Sigmoid colon (tissue), 7 donors: ENCODE results near the gene CHD5. TPM values are rescaled to one million over a fixed set of nuclear protein-coding genes. Genes with fewer than 3 reads are reported as not detected.

ENCODE experiments used
- DNase-seq: peaks from one replicate; pipeline ENCODE4 v3.0.0-alpha.2; 2019
- H3K27ac ChIP-seq, 4 donors: fragments of 200-600 bp; sonication (generic); one replicate each; pipeline ENCODE4 v1.5.1; 2016 to 2019; ENCODE audit warnings: mild to moderate bottlenecking in 1 of 4
- H3K27me3 ChIP-seq, 3 donors: fragments of 200-600 bp; sonication (generic); one replicate each; pipeline ENCODE4 v1.5.1; 2019; ENCODE audit warnings: mild to moderate bottlenecking in 1 of 3
- H3K36me3 ChIP-seq, 4 donors: fragments of 200-600 bp; sonication (generic); one replicate each; pipeline ENCODE4 v1.5.1; 2016 to 2019
- H3K4me1 ChIP-seq, 4 donors: fragments of 200-600 bp; sonication (generic); one replicate each; pipeline ENCODE4 v1.5.1; 2017 to 2019
- H3K4me3 ChIP-seq, 4 donors: fragments of 200-600 bp; sonication (generic); one replicate each; pipeline ENCODE4 v1.5.1; 2017 to 2019; ENCODE audit warnings: mild to moderate bottlenecking in 2 of 4, moderate library complexity in 1 of 4
- H3K9me3 ChIP-seq, 4 donors: fragments of 200-600 bp in 3 of 4; sonication (generic) in 3 of 4; one replicate each; pipeline versions ENCODE4 v1.5.1 to v1.6.1; 2013 to 2019
- EP300 ChIP-seq, 4 donors: sonication (generic); formaldehyde crosslinking; IDR thresholded peaks; one replicate each; pipeline ENCODE4 v1.6.1; 2017; ENCODE audit warnings: antibody characterized with exemption in 4 of 4
- POLR2A ChIP-seq, 2 donors: fragments of 450-650 bp; IDR thresholded peaks; one replicate each; pipeline ENCODE4 v1.6.1; 2016; ENCODE audit warnings: antibody characterized with exemption in 2 of 2, mild to moderate bottlenecking in 2 of 2, moderate library complexity in 2 of 2
- POLR2AphosphoS5 ChIP-seq, 4 donors: sonication (generic); formaldehyde crosslinking; IDR thresholded peaks; one replicate each; pipeline ENCODE4 v1.6.1; 2017; ENCODE audit warnings: antibody characterized with exemption in 4 of 4
- WGBS, 2 donors: extraction: QIAGEN DNeasy Blood & Tissue Kit; methylation state at CpG; one replicate each; pipeline ENCODE4 v1.1.7; 2013; 5-methylcytosine and 5-hydroxymethylcytosine counted together
- intact Hi-C: fragments of 100-400 bp; cut with DNase I; formaldehyde crosslinking; loops from one replicate; pipeline ENCODE4 v1.15.1; 2023
- polyA plus RNA-seq, 3 donors: library from polyadenylated mRNA; stranded (reverse); fragments of 200-250 nt; gene quantifications; one replicate each; pipeline ENCODE4 v1.2.3, GENCODE V29; 2013
- total RNA-seq, 4 donors: library from RNA; depleted of rRNA; stranded (reverse); fragments of >200 nt; gene quantifications; one replicate each; pipeline ENCODE4 v1.1.0, GENCODE V29; 2016
- TF ChIP-seq, protein P1 (sequence below), 4 experiments: fragments of 450-650 bp in 3 of 4; fragments of 200-600 bp in 1 of 4; IDR thresholded peaks; one replicate each; pipeline ENCODE4 v1.5.1; 2016 to 2019; ENCODE audit warnings: antibody characterized with exemption in 4 of 4, mild to moderate bottlenecking in 3 of 4, moderate library complexity in 2 of 4
- donor health status: healthy with polysubstance abuse.
- donor health status: Bipolar disorder and iron deficiency.
- donor health status: healthy.

The CHD5 gene
- total and polyA plus RNA-seq, 7 donors, result 0.49 to 2.8 (median 1.4) TPM; not detected in 2

DNA sequence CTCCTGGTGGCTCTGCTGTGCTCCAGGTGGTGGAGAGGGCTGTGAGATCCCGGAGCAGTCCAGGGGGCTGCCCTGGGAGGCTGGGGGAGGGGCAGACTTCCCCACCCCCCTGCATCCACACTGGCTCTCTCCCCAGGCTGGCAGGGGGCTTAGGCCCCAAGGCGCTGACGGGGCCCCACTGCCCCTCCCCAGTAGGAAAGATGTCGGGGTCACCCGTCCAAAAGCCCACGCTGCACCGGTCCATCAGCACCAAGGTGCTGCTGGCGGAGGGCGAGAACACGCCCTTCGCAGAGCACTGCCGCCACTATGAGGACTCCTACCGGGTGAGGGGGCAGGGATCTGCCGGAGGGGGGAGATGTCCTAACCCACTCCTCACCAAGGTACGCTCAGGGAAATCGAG, 31.6 kb upstream of the CHD5 start:
- DNase-seq, result no peak
- TF ChIP-seq POLR2AphosphoS5 (IDR thresholded peaks at IDR 0.05), result no peak
- TF ChIP-seq EP300 (IDR thresholded peaks at IDR 0.05), result no peak
- TF ChIP-seq, protein P1, sequence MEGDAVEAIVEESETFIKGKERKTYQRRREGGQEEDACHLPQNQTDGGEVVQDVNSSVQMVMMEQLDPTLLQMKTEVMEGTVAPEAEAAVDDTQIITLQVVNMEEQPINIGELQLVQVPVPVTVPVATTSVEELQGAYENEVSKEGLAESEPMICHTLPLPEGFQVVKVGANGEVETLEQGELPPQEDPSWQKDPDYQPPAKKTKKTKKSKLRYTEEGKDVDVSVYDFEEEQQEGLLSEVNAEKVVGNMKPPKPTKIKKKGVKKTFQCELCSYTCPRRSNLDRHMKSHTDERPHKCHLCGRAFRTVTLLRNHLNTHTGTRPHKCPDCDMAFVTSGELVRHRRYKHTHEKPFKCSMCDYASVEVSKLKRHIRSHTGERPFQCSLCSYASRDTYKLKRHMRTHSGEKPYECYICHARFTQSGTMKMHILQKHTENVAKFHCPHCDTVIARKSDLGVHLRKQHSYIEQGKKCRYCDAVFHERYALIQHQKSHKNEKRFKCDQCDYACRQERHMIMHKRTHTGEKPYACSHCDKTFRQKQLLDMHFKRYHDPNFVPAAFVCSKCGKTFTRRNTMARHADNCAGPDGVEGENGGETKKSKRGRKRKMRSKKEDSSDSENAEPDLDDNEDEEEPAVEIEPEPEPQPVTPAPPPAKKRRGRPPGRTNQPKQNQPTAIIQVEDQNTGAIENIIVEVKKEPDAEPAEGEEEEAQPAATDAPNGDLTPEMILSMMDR (IDR thresholded peaks at IDR 0.05), result no peak
- TF ChIP-seq POLR2A (IDR thresholded peaks at IDR 0.05), result no peak
- no peak overlapping the region for H3K4me3 ChIP-seq
- H3K36me3 ChIP-seq, result peaks cover 0 to 18% (median 0%) of the 10 kb centered on the region in 4 donors
- intact Hi-C loops, result no loop called here
- 92% methylated on average over 16 of the region's 16 CpGs for WGBS, 2 donors
- H3K4me1 ChIP-seq, result peaks cover 0 to 29% (median 19%) of the 10 kb centered on the region in 4 donors
- no peak overlapping the region for H3K27ac ChIP-seq
- H3K27me3 ChIP-seq, result no peaks in the 10 kb centered on the region
- H3K9me3 ChIP-seq, result no peaks in the 10 kb centered on the region

DNA sequence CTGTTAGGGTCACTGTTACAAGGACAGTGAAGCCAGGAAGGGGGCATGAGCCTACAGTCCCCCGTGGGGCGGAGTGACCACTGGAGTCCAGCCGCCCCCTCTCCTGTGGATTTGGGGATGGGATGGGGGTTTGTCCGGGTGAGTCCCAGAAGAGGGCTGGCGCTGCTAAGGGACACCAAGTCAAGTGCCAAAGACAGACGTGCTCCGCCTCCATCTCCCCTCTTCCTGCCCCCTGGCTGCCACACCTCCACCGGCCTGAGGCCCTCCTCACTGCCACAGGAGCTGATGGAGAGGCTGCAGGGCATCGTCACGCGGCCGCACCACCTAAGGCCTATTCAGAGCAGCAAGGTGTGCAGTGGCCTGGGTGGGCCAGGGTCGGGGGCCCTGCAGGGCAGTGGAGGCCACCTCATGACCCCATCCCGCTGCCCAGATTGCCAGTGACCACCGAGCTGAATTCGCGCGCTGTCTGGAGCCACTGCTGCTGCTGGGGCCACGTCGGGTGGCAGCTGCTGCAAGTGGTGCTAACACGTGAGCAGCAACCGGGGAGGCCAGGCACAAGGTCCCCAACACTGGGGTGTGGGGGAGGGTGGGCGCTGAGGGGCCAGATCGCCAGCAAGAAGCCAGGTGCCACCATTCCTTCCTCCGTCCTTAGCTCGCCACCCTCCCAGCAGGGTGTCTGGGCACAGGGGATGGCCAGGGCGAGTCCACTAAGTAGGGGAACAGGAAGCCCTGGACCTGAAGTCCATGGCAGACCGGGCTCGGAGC, 30.7 kb upstream of the CHD5 start:
- DNase-seq, result no peak
- no peak for TF ChIP-seq POLR2AphosphoS5 (IDR thresholded peaks at IDR 0.05)
- TF ChIP-seq, protein P1 (IDR thresholded peaks at IDR 0.05), result no peak
- no peak for TF ChIP-seq EP300 (IDR thresholded peaks at IDR 0.05)
- TF ChIP-seq POLR2A (IDR thresholded peaks at IDR 0.05), result no peak
- Histone ChIP-seq H3K36me3 (peaks cover 0 to 13% (median 0%) of the 10 kb centered on the region in 4 donors), H3K4me3 (no peak overlapping the region), H3K27ac (no peak overlapping the region), H3K4me1 (peaks cover 0 to 38% (median 29%) of the 10 kb centered on the region in 4 donors), H3K9me3 (no peaks in the 10 kb centered on the region), H3K27me3 (no peaks in the 10 kb centered on the region)
- intact Hi-C loops, result no loop called here
- 95 to 96% methylated on average over 29 of the region's 29 CpGs for WGBS, 2 donors

DNA sequence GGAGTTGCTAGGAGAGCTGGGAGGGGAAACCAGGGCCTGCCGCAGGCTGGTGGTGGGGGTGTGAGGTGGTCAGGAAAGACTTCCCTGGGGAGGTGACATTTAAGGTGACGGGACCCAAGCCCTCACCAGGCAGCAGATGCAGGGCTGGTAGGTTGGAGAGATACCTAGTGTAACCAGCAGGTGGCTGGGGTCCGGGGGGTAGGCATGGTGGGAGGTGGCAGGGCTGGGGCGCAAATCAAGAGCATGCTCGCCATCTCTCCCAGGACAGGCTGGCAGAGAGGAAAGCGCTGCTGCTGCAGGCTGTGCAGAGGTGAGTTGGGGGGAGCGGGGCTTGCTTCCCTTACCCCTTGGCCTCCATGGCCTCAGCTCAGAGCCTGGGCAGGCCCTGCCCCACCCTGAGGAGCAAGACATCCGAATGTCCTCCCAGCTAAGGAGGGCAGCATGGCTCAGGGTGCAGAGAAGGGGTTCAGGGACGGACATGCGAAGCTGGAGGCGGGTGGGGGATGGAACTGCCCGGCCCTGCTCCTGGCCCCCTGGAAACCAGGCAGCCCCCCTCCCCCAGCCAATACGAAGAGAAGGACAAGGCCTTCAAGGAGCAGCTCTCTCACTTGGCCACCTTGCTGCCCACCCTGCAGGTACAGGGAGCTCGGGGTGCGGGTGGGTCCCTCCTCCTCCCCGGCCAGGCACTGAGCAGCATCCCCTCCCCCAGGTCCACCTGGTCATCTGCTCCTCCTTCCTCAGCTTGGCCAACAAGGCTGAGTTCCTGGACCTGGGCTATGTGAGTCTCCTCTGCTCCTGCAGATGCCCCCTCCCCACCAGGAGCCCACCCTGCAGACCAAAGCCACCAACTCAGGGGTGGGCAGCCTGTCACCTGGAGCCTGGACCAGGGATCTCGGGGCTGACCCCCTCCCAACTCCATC, 29.8 kb upstream of the CHD5 start:
- no peaks in the 10 kb centered on the region for H3K27me3 ChIP-seq
- peaks cover 0 to 47% (median 37%) of the 10 kb centered on the region in 4 donors for H3K4me1 ChIP-seq
- TF ChIP-seq POLR2A (IDR thresholded peaks at IDR 0.05) (no peak), POLR2AphosphoS5 (IDR thresholded peaks at IDR 0.05) (no peak), EP300 (IDR thresholded peaks at IDR 0.05) (no peak)
- TF ChIP-seq, protein P1 (IDR thresholded peaks at IDR 0.05), result no peak
- WGBS, 2 donors, result 86 to 88% methylated on average over 17 of the region's 17 CpGs
- no peak for DNase-seq
- peak overlapping the region in 3 of 4 donors; percentile 41 to 51 (median 47) for H3K4me3 ChIP-seq
- intact Hi-C loops, result no loop called here
- no peak overlapping the region for H3K27ac ChIP-seq
- peaks cover 0 to 8% (median 0%) of the 10 kb centered on the region in 4 donors for H3K36me3 ChIP-seq
- no peaks in the 10 kb centered on the region for H3K9me3 ChIP-seq

DNA sequence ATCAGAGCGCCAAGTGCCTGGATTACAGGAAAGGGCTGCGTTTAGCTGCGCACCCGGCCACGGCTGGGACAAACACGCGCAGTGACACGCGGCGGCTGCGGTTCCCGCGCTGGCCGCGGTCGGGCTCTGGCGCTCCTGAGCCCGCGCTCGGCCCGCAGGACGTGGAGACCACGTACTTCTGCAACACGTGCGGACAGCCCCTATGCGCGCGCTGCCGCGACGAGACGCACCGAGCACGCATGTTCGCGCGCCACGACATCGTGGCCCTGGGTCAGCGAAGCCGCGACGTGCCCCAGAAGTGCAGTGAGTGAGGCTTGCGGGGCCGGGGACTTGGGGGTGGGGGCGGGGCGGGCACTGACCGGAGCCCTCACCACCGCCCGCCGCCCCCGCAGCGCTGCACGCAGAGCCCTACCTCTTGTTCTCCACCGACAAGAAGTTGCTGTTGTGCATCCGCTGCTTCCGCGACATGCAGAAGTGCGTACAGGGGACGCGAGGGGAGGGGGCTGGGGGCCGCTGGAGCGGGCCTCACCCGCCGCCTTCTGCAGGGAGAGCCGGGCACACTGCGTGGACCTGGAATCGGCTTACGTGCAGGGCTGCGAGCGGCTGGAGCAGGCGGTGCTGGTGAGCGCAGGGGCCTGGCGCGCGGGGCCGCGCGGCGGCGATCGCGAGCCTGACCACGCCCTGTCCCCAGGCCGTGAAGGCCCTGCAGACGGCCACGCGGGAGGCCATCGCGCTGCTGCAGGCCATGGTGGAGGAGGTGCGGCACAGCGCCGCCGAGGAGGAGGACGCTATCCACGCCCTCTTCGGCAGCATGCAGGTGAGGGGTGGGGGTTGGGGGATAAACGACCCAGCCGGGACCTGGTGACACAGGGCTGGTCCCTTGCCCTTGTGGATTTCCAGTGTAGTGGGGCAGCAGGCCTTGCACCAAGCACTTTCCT, 28.9 kb upstream of the CHD5 start:
- DNase-seq, result no peak
- peaks cover 0 to 8% (median 0%) of the 10 kb centered on the region in 4 donors for H3K36me3 ChIP-seq
- peaks cover 0 to 52% (median 40%) of the 10 kb centered on the region in 4 donors for H3K4me1 ChIP-seq
- no peaks in the 10 kb centered on the region for H3K9me3 ChIP-seq
- H3K27ac ChIP-seq, result peak overlapping the region in 1 of 4 donors; percentile 25
- no peaks in the 10 kb centered on the region for H3K27me3 ChIP-seq
- TF ChIP-seq POLR2A (IDR thresholded peaks at IDR 0.05), result no peak
- TF ChIP-seq, protein P1 (IDR thresholded peaks at IDR 0.05), result peak in 3 of 4 experiments; percentile 44 to 68 (median 59)
- WGBS, 2 donors, result 4 to 6% methylated on average over 99 of the region's 99 CpGs
- intact Hi-C loops, result no loop called here
- peak overlapping the region in 3 of 4 donors; percentile 41 to 51 (median 47) for H3K4me3 ChIP-seq
